Activated CD8-positive, alpha-beta T cell treated with anti-CD3 and anti-CD28 coated beads for 36 hours (primary cell): ENCODE measurements around the gene SNX25. TPM values are rescaled to one million over a fixed set of nuclear protein-coding genes. Genes with fewer than 3 reads are reported as not detected.
"Not testable (repeated sequence)": the region's sequence is repeated elsewhere in the genome, so short reads cannot be mapped to it uniquely, and the experiment has no call there.

Experiments
- ATAC-seq: fragments of 200-7000 bp; cut with Tn5 transposase; one replicate; pipeline ENCODE4 v1.10.0; 2021; ENCODE audit warnings: mild to moderate bottlenecking, moderate library complexity
- CTCF ChIA-PET: fragments of 350-600 bp; sonication (Branson Sonifier 250); formaldehyde crosslinking; loops from one replicate; lab custom pipeline; 2021; ENCODE audit warnings: antibody characterized with exemption; lab: Charles Lee
- POLR2A ChIA-PET: fragments of 350-600 bp; sonication (Branson Sonifier 250); formaldehyde crosslinking; loops from one replicate; lab custom pipeline; 2021; ENCODE audit warnings: antibody characterized with exemption; lab: Charles Lee
- DNase-seq: peaks from one replicate; pipeline ENCODE4 v3.0.0-alpha.2; 2020
- H3K27ac Mint-ChIP-seq: one replicate; pipeline ENCODE4 v1.8.0; 2021; ENCODE audit warnings: mild to moderate bottlenecking, mixed read lengths
- H3K27me3 Mint-ChIP-seq: one replicate; pipeline ENCODE4 v1.8.0; 2021; ENCODE audit warnings: mixed read lengths
- H3K36me3 Mint-ChIP-seq: one replicate; pipeline ENCODE4 v1.8.0; 2021; ENCODE audit warnings: low read depth, mixed read lengths
- H3K4me1 Mint-ChIP-seq: one replicate; pipeline ENCODE4 v1.8.0; 2021; ENCODE audit warnings: low read depth, mixed read lengths
- H3K4me3 Mint-ChIP-seq: one replicate; pipeline ENCODE4 v1.8.0; 2021; ENCODE audit warnings: mild to moderate bottlenecking, moderate library complexity, mixed read lengths
- H3K9me3 Mint-ChIP-seq: one replicate; pipeline ENCODE4 v1.8.0; 2021; ENCODE audit warnings: mixed read lengths
- intact Hi-C: fragments of 100-400 bp; cut with micrococcal nuclease; formaldehyde crosslinking; loops from one replicate; pipeline ENCODE4 v1.10.0; 2022
- total RNA-seq, 2 experiments: library from RNA; stranded (reverse); gene quantifications; one replicate each; pipeline ENCODE4 v1.2.3, GENCODE V29; 2021
- TF ChIP-seq, protein P1 (sequence below): fragments of 200-600 bp; IDR thresholded peaks from one replicate; pipeline ENCODE4 v1.8.0; 2022; ENCODE audit warnings: antibody characterized with exemption, mild to moderate bottlenecking

SNX25 gene
- total RNA-seq, 2 experiments from 2014 or later: 24.0 to 24.3 TPM

DNA sequence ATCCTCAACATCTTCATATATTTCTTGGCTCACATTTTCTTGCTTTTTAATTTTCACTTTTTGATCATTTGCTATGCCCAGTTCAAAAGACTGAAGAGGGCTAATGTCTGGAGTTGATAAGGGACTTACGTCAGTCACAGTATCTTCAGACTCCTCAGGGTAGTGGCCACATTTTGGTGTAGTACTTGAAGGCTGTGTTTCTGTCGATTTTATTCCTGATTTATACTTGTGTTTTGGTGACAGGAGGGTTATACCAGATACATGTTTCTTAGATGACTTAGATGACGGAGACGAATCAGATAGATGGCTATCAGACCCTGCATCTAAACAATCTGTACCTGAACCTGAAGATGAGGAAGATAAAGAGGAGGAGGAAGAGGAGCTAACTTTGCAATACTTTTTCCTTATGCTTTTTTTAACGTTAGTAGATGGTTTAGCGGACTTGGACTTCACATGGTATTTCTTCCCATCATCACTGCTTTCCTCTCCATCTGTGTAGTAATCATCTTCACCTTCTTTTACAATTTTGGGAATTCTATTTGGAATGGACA lies 19.0 kb upstream of the SNX25 start:
- Mint-ChIP-seq H3K27ac (no peak overlapping the region), H3K4me1 (peaks cover 38% of the 10 kb centered on the region), H3K27me3 (no peaks in the 10 kb centered on the region), H3K36me3 (peaks cover 32% of the 10 kb centered on the region), H3K4me3 (no peak overlapping the region), H3K9me3 (no peaks in the 10 kb centered on the region)
- POLR2A ChIA-PET: no interaction called here
- DNase-seq (no peak), ATAC-seq (no peak)
- TF ChIP-seq, protein P1, sequence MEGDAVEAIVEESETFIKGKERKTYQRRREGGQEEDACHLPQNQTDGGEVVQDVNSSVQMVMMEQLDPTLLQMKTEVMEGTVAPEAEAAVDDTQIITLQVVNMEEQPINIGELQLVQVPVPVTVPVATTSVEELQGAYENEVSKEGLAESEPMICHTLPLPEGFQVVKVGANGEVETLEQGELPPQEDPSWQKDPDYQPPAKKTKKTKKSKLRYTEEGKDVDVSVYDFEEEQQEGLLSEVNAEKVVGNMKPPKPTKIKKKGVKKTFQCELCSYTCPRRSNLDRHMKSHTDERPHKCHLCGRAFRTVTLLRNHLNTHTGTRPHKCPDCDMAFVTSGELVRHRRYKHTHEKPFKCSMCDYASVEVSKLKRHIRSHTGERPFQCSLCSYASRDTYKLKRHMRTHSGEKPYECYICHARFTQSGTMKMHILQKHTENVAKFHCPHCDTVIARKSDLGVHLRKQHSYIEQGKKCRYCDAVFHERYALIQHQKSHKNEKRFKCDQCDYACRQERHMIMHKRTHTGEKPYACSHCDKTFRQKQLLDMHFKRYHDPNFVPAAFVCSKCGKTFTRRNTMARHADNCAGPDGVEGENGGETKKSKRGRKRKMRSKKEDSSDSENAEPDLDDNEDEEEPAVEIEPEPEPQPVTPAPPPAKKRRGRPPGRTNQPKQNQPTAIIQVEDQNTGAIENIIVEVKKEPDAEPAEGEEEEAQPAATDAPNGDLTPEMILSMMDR: no peak
- CTCF ChIA-PET: interaction anchor here (0.6 kb wide), 1 partner anchor 94 kb away, joined by 3 read pairs; no protein-coding TSS in a partner anchor
- intact Hi-C loops: loop anchor here (2.0 kb wide), 1 partner anchor 42 kb away; no protein-coding TSS in a partner anchor

- peaks cover 39% of the 10 kb centered on the region for H3K4me1 Mint-ChIP-seq
- ChIA-PET CTCF (no interaction called here), POLR2A (no interaction called here)
- peaks cover 32% of the 10 kb centered on the region for H3K36me3 Mint-ChIP-seq
- ATAC-seq (no peak), DNase-seq (no peak)
- TF ChIP-seq, protein P1: no peak
- no peaks in the 10 kb centered on the region for H3K27me3 Mint-ChIP-seq
- intact Hi-C loops: no loop called here
- no peaks in the 10 kb centered on the region for H3K9me3 Mint-ChIP-seq
- no peak overlapping the region for H3K27ac Mint-ChIP-seq
- no peak overlapping the region for H3K4me3 Mint-ChIP-seq
Measured at GRCh38 chr4:185192059-185192458, 17.3 kb upstream of the SNX25 start.

- Mint-ChIP-seq H3K27me3 (no peaks in the 10 kb centered on the region), H3K27ac (no peak overlapping the region), H3K4me1 (peaks cover 31% of the 10 kb centered on the region), H3K36me3 (peaks cover 28% of the 10 kb centered on the region), H3K4me3 (no peak overlapping the region), H3K9me3 (no peaks in the 10 kb centered on the region)
- no peak for ATAC-seq
- TF ChIP-seq, protein P1: no peak
- intact Hi-C loops: no loop called here
- POLR2A ChIA-PET: no interaction called here
- DNase-seq: no peak
- CTCF ChIA-PET: interaction anchor here (10.2 kb wide), 1 partner anchor 10 kb away, joined by 81 read pairs; no protein-coding TSS in a partner anchor
Measured at GRCh38 chr4:185194924-185195888, 14.2 kb upstream of the SNX25 start.

- TF ChIP-seq, protein P1: no peak
- ChIA-PET CTCF (interaction anchor here (10.2 kb wide), 1 partner anchor 12 kb away, joined by 81 read pairs; no protein-coding TSS in a partner anchor), POLR2A (interaction anchor here (0.6 kb wide), 1 partner anchor 213 kb away, joined by 3 read pairs; no protein-coding TSS in a partner anchor)
- no peak for ATAC-seq
- peaks cover 29% of the 10 kb centered on the region for H3K36me3 Mint-ChIP-seq
- peaks cover 29% of the 10 kb centered on the region for H3K4me1 Mint-ChIP-seq
- no peak overlapping the region for H3K27ac Mint-ChIP-seq
- DNase-seq: no peak
- no peaks in the 10 kb centered on the region for H3K9me3 Mint-ChIP-seq
- H3K27me3 Mint-ChIP-seq: no peaks in the 10 kb centered on the region
- H3K4me3 Mint-ChIP-seq: no peak overlapping the region
- intact Hi-C loops: no loop called here
Measured at GRCh38 chr4:185196437-185196836, 13.0 kb upstream of the SNX25 start.

DNA sequence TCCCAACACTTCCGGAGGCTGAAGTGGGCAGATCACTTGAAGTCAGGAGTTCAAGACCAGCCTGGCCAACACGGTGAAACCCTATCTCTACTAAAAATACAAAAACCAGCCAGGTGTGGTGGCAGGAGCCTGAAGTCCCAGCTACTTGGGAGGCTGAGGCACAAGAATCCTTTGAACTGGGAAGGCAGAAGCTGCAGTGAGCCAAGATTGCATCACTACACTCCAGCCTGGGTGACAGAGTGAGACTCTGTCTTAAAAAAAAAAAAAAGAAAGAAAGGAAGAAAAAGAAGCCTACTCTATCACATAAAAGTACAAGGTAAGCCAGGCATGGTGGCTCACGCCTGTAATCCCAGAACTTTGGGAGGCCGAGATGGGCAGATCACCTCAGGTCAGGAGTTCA lies 11.2 kb upstream of the SNX25 start:
- H3K4me3 Mint-ChIP-seq, H3K9me3 Mint-ChIP-seq, H3K27ac Mint-ChIP-seq, intact Hi-C loops, DNase-seq, ATAC-seq, H3K27me3 Mint-ChIP-seq: not testable (repeated sequence)
- Mint-ChIP-seq H3K4me1 (peaks cover 35% of the 10 kb centered on the region), H3K36me3 (peaks cover 31% of the 10 kb centered on the region)
- ChIA-PET CTCF (interaction anchor here (1.1 to 10.2 kb wide), 2 partner anchors 13 to 64 kb away, joined by 3 to 81 read pairs; no protein-coding TSS in a partner anchor), POLR2A (interaction anchor here (0.9 to 1.2 kb wide), 2 partner anchors 11 to 12 kb away, joined by 3 to 4 read pairs; partner anchors contain the start of gene SNX25)
